Left lung (tissue), 10 donors: ENCODE data around the gene C11orf98. TPM values are rescaled to one million over a fixed set of nuclear protein-coding genes. Genes with fewer than 3 reads are reported as not detected.
"Not testable (repeated sequence)": the region's sequence is repeated elsewhere in the genome, so short reads cannot be mapped to it uniquely, and the experiment has no call there.

Experiments
- ATAC-seq: fragments of 200-7000 bp; cut with Tn5 transposase; one replicate; pipeline ENCODE4 v1.9.1; 2020; ENCODE audit warnings: moderate library complexity
- DNase-seq, 4 donors: peaks; one replicate each; pipeline ENCODE4 v3.0.0-alpha.2; 2013 to 2020
- H3K27ac ChIP-seq, 2 donors: fragments of 200-600 bp; sonication (generic) in 1 of 2; one replicate each; pipeline versions ENCODE4 v1.5.0 to v1.8.0; 2020 to 2021
- H3K27me3 ChIP-seq, 2 donors: fragments of 200-600 bp; sonication (generic) in 1 of 2; one replicate each; pipeline versions ENCODE4 v1.5.0 to v1.8.0; 2020 to 2021
- H3K36me3 ChIP-seq, 2 donors: fragments of 200-600 bp; sonication (generic) in 1 of 2; one replicate each; pipeline versions ENCODE4 v1.5.0 to v1.8.0; 2020 to 2021
- H3K4me1 ChIP-seq, 2 donors: fragments of 200-600 bp; one replicate each; pipeline ENCODE4 v1.8.0; 2021
- H3K4me3 ChIP-seq, 2 donors: fragments of 200-600 bp; sonication (generic) in 1 of 2; one replicate each; pipeline versions ENCODE4 v1.5.0 to v1.8.0; 2020 to 2021; ENCODE audit warnings: mild to moderate bottlenecking in 1 of 2
- H3K9me3 ChIP-seq, 2 donors: fragments of 200-600 bp; sonication (generic) in 1 of 2; one replicate each; pipeline versions ENCODE4 v1.5.0 to v1.8.0; 2020 to 2021
- CTCF ChIP-seq, 2 donors: fragments of 200-600 bp; sonication (generic) in 1 of 2; IDR thresholded peaks; one replicate each; pipeline versions ENCODE4 v1.5.0 to v1.8.0; 2021; ENCODE audit warnings: antibody characterized with exemption in 2 of 2
- intact Hi-C, 2 donors: fragments of 100-400 bp; cut with DNase I; formaldehyde crosslinking; loops; one replicate each; pipeline versions ENCODE4 v1.11.2 to v1.14.2; 2022
- polyA plus RNA-seq, 6 donors: library from polyadenylated mRNA; unstranded; fragments of 120-200 nt; gene quantifications; one replicate each; pipeline ENCODE4 v1.2.1, GENCODE V29; 2013; ENCODE audit not compliant: insufficient read length in 6 of 6
- total RNA-seq, 2 donors: library from RNA; stranded (reverse); fragmentation: NEBNext Ultra II Directional; extraction: Animal tissue kit (Norgen Biotek cat#: 25700); gene quantifications; one replicate each; pipeline ENCODE4 v1.2.1, GENCODE V29; 2021
- donor health status: DM: no; HTN: yes; CAD: no.
- donor health status: DM: no; HTN: no; CAD: no.

Gene C11orf98
- total and polyA plus RNA-seq, 8 donors, result 42.6 to 65.5 (median 51.1) TPM

- Histone ChIP-seq H3K27ac (peak within 1 kb of the TSS; percentile 90 to 92), H3K9me3 (no peaks in the 10 kb centered on the region), H3K4me1 (peaks cover 11 to 27% of the 10 kb centered on the region in 2 donors), H3K4me3 (peak within 1 kb of the TSS; percentile 59 to 82), H3K36me3 (peaks cover 5 to 31% of the 10 kb centered on the region in 2 donors), H3K27me3 (no peaks in the 10 kb centered on the region)
- ATAC-seq (peak; percentile 99), DNase-seq (peak; percentile 98 to 100 (median 99))
- intact Hi-C loops, result no loop called here
- peak in 1 of 2 donors; percentile 48 for TF ChIP-seq CTCF (IDR thresholded peaks at IDR 0.05)
These were observed 43.2 kb downstream of the C11orf98 start, which contains the start of gene B3GAT3 for GRCh38 chr11:62621567-62622470. TSS of gene B3GAT3 (minus strand) at chr11:62621986. CDS start at chr11:62621947, 39 bp downstream.

- Histone ChIP-seq H3K4me3 (peak overlapping the region; percentile 59 to 82), H3K9me3 (no peaks in the 10 kb centered on the region), H3K27ac (peak overlapping the region; percentile 90 to 92), H3K4me1 (peaks cover 11 to 27% of the 10 kb centered on the region in 2 donors), H3K36me3 (peaks cover 5 to 31% of the 10 kb centered on the region in 2 donors), H3K27me3 (no peaks in the 10 kb centered on the region)
- no peak for DNase-seq
- ATAC-seq, result no peak
- no peak for TF ChIP-seq CTCF (IDR thresholded peaks at IDR 0.05)
- intact Hi-C loops, result no loop called here
These were observed 43.9 kb downstream of the C11orf98 start for GRCh38 chr11:62621027-62621566.

GRCh38 chr11:62616957-62617356 lies 48.1 kb downstream of the C11orf98 start:
- Histone ChIP-seq H3K4me1 (peaks cover 11 to 40% of the 10 kb centered on the region in 2 donors), H3K36me3 (peaks cover 0 to 31% of the 10 kb centered on the region in 2 donors)
- H3K27ac ChIP-seq, ATAC-seq, H3K9me3 ChIP-seq, intact Hi-C loops, H3K27me3 ChIP-seq, H3K4me3 ChIP-seq, DNase-seq: not testable (repeated sequence)

GRCh38 chr11:62615521-62615920 lies 49.5 kb downstream of the C11orf98 start:
- TF ChIP-seq CTCF (IDR thresholded peaks at IDR 0.05), result no peak
- intact Hi-C loops, result no loop called here
- Histone ChIP-seq H3K36me3 (peaks cover 0 to 34% of the 10 kb centered on the region in 2 donors), H3K27me3 (no peaks in the 10 kb centered on the region), H3K27ac (no peak overlapping the region), H3K9me3 (no peaks in the 10 kb centered on the region), H3K4me1 (peaks cover 14 to 45% of the 10 kb centered on the region in 2 donors), H3K4me3 (no peak overlapping the region)
- no peak for ATAC-seq
- no peak for DNase-seq

GRCh38 chr11:62614275-62614674 lies 50.7 kb downstream of the C11orf98 start:
- H3K4me3 ChIP-seq, result no peak overlapping the region

More at GRCh38 chr11:62614275-62614674, 50.7 kb downstream of the C11orf98 start:
- Histone ChIP-seq H3K4me1 (peaks cover 11 to 42% of the 10 kb centered on the region in 2 donors), H3K36me3 (peaks cover 0 to 47% of the 10 kb centered on the region in 2 donors), H3K27ac (peak overlapping the region in 1 of 2 donors; percentile 95), H3K27me3 (no peaks in the 10 kb centered on the region), H3K9me3 (no peaks in the 10 kb centered on the region)
- ATAC-seq, result no peak
- DNase-seq, result no peak
- TF ChIP-seq CTCF (IDR thresholded peaks at IDR 0.05), result no peak
- intact Hi-C loops, result no loop called here
